BLaER1 treated with 17β-estradiol and CSF1 and Interleukin-3, amounts not matched to agents 10 nM and 100 nM (cell line): Measurements from ENCODE around the gene FLOT1.
A peak's percentile ranks its signal among the peaks of the same experiment; 100 is the strongest.

Source experiments
- H3K27ac ChIP-seq, 11 experiments: shearing (Covaris generic); formaldehyde crosslinking; 2 replicates each; pipeline ENCODE4 v1.8.1; 2022
- H3K27me3 ChIP-seq, 11 experiments: shearing (Covaris generic); formaldehyde crosslinking; 2 replicates each; pipeline ENCODE4 v1.8.1; 2022
- H3K36me3 ChIP-seq, 11 experiments: shearing (Covaris generic); formaldehyde crosslinking; 2 replicates each; pipeline ENCODE4 v1.8.1; 2022
- H3K4me1 ChIP-seq, 10 experiments: shearing (Covaris generic); formaldehyde crosslinking; 2 replicates each; pipeline ENCODE4 v1.8.1; 2022
- H3K4me2 ChIP-seq, 11 experiments: shearing (Covaris generic); formaldehyde crosslinking; 2 replicates each; pipeline ENCODE4 v1.8.1; 2022
- H3K4me3 ChIP-seq, 10 experiments: shearing (Covaris generic); formaldehyde crosslinking; 2 replicates each; pipeline ENCODE4 v1.8.1; 2022
- H3K9ac ChIP-seq, 11 experiments: shearing (Covaris generic); formaldehyde crosslinking; 2 replicates each; pipeline ENCODE4 v1.8.1; 2022
- H3K9me3 ChIP-seq, 11 experiments: shearing (Covaris generic); formaldehyde crosslinking; replicated peaks in 1 of 11; 2 replicates each; pipeline ENCODE4 v1.8.1; 2022
- H4K20me1 ChIP-seq, 11 experiments: shearing (Covaris generic); formaldehyde crosslinking; 2 replicates each; pipeline ENCODE4 v1.8.1; 2022
- Cebpa-rat ChIP-seq, 11 experiments: shearing (Covaris generic); IDR thresholded peaks; 2 replicates each; pipeline ENCODE4 v1.8.1; 2022

The FLOT1 gene

GRCh38 chr6:30688569-30688968, 53.9 kb downstream of the FLOT1 start:
- H3K27me3 ChIP-seq = no peaks in the 10 kb centered on the region
- H4K20me1 ChIP-seq = peaks cover 7 to 26% (median 20%) of the 10 kb centered on the region in 11 experiments; a peak in 16 of 22 replicates
- peak overlapping the region; percentile 83 to 100 (median 96) for H3K4me3 ChIP-seq
- H3K4me2 ChIP-seq = peak overlapping the region; percentile 97 to 100 (median 99)
- no peak for TF ChIP-seq Cebpa-rat (IDR thresholded peaks at IDR 0.05)
- peaks cover 33 to 44% (median 38%) of the 10 kb centered on the region in 10 experiments for H3K4me1 ChIP-seq
- H3K9me3 ChIP-seq = no peaks in the 10 kb centered on the region
- peak overlapping the region; percentile 91 to 100 (median 99) for H3K9ac ChIP-seq
- peaks cover under 1 to 20% (median 18%) of the 10 kb centered on the region in 11 experiments; a peak in 20 of 22 replicates for H3K36me3 ChIP-seq
- peak overlapping the region; percentile 91 to 100 (median 99) for H3K27ac ChIP-seq

- no peak for TF ChIP-seq Cebpa-rat (IDR thresholded peaks at IDR 0.05)
- Histone ChIP-seq H3K27me3 (no peaks in the 10 kb centered on the region), H3K4me2 (peak overlapping the region; percentile 97 to 100 (median 99)), H4K20me1 (peaks cover 11 to 33% (median 26%) of the 10 kb centered on the region in 11 experiments; a peak in 17 of 22 replicates), H3K9me3 (no peaks in the 10 kb centered on the region), H3K4me3 (peak overlapping the region; percentile 83 to 100 (median 96)), H3K36me3 (peaks cover 6 to 27% (median 25%) of the 10 kb centered on the region in 11 experiments; a peak in 20 of 22 replicates), H3K4me1 (peaks cover 33 to 44% (median 38%) of the 10 kb centered on the region in 10 experiments), H3K9ac (peak overlapping the region; percentile 91 to 100 (median 99)), H3K27ac (peak overlapping the region; percentile 91 to 100 (median 99))
Measured at GRCh38 chr6:30687659-30688431, 54.6 kb downstream of the FLOT1 start.

GRCh38 chr6:30686908-30687658, 55.4 kb downstream of the FLOT1 start:
- no peaks in the 10 kb centered on the region for H3K27me3 ChIP-seq
- peaks cover 29 to 39% (median 35%) of the 10 kb centered on the region in 10 experiments for H3K4me1 ChIP-seq
- H3K9me3 ChIP-seq = no peaks in the 10 kb centered on the region
- peak overlapping the region; percentile 83 to 100 (median 96) for H3K4me3 ChIP-seq
- H3K27ac ChIP-seq = peak overlapping the region; percentile 91 to 100 (median 99)
- H3K9ac ChIP-seq = peak overlapping the region; percentile 91 to 100 (median 99)
- TF ChIP-seq Cebpa-rat (IDR thresholded peaks at IDR 0.05) = no peak
- H3K36me3 ChIP-seq = peaks cover 6 to 31% (median 27%) of the 10 kb centered on the region in 11 experiments; a peak in 20 of 22 replicates
- H4K20me1 ChIP-seq = peaks cover 14 to 38% (median 29%) of the 10 kb centered on the region in 11 experiments; a peak in 21 of 22 replicates
- peak overlapping the region; percentile 97 to 100 (median 99) for H3K4me2 ChIP-seq

- Histone ChIP-seq H3K4me1 (peaks cover 22 to 40% (median 28%) of the 10 kb centered on the region in 10 experiments), H3K27ac (peak within 1 kb of the TSS; percentile 91 to 100 (median 99)), H3K9ac (peak within 1 kb of the TSS; percentile 91 to 100 (median 99)), H4K20me1 (peaks cover 22 to 46% (median 37%) of the 10 kb centered on the region in 11 experiments), H3K27me3 (no peaks in the 10 kb centered on the region), H3K4me2 (peak within 1 kb of the TSS; percentile 97 to 100 (median 99)), H3K9me3 (no peaks in the 10 kb centered on the region), H3K4me3 (peak within 1 kb of the TSS; percentile 83 to 100 (median 96)), H3K36me3 (peaks cover 11 to 39% (median 34%) of the 10 kb centered on the region in 11 experiments; a peak in 20 of 22 replicates)
- no peak for TF ChIP-seq Cebpa-rat (IDR thresholded peaks at IDR 0.05)
Measured at GRCh38 chr6:30686009-30686907, 56.2 kb downstream of the FLOT1 start, which contains the start of gene PPP1R18. PPP1R18 (minus strand) TSS chr6:30686645; CDS start chr6:30686018, 627 bp downstream.

- Histone ChIP-seq H3K4me3 (peak overlapping the region; percentile 83 to 100 (median 96)), H3K27ac (peak overlapping the region; percentile 91 to 100 (median 99))
- TF ChIP-seq Cebpa-rat (IDR thresholded peaks at IDR 0.05) = no peak
Measured at GRCh38 chr6:30685157-30686008, 57.1 kb downstream of the FLOT1 start.

GRCh38 chr6:30684386-30685156, 57.9 kb downstream of the FLOT1 start:
- Histone ChIP-seq H3K9ac (peak overlapping the region; percentile 91 to 100 (median 99)), H3K4me2 (peak overlapping the region; percentile 90 to 100 (median 95)), H4K20me1 (peaks cover 39 to 63% (median 54%) of the 10 kb centered on the region in 11 experiments), H3K9me3 (no peaks in the 10 kb centered on the region), H3K27me3 (no peaks in the 10 kb centered on the region), H3K36me3 (peaks cover 28 to 56% (median 51%) of the 10 kb centered on the region in 11 experiments; a peak in 20 of 22 replicates), H3K4me1 (peaks cover 12 to 45% (median 32%) of the 10 kb centered on the region in 10 experiments), H3K4me3 (peak overlapping the region; percentile 83 to 100 (median 96)), H3K27ac (peak overlapping the region; percentile 91 to 100 (median 99))
- no peak for TF ChIP-seq Cebpa-rat (IDR thresholded peaks at IDR 0.05)

More at GRCh38 chr6:30685157-30686008, 57.1 kb downstream of the FLOT1 start:
- peak overlapping the region; percentile 75 to 100 (median 93) for H3K4me2 ChIP-seq
- H3K9me3 ChIP-seq = no peaks in the 10 kb centered on the region
- H4K20me1 ChIP-seq = peaks cover 31 to 55% (median 46%) of the 10 kb centered on the region in 11 experiments
- H3K36me3 ChIP-seq = peaks cover 20 to 48% (median 43%) of the 10 kb centered on the region in 11 experiments; a peak in 20 of 22 replicates
- no peaks in the 10 kb centered on the region for H3K27me3 ChIP-seq
- H3K9ac ChIP-seq = peak overlapping the region; percentile 91 to 100 (median 99)
- peaks cover 20 to 45% (median 32%) of the 10 kb centered on the region in 10 experiments for H3K4me1 ChIP-seq

GRCh38 chr6:30683980-30684338, 58.5 kb downstream of the FLOT1 start:
- Histone ChIP-seq H4K20me1 (peaks cover 45 to 69% (median 60%) of the 10 kb centered on the region in 11 experiments), H3K4me2 (peak overlapping the region; percentile 89 to 100 (median 95)), H3K9ac (peak overlapping the region; percentile 91 to 100 (median 99)), H3K27me3 (no peaks in the 10 kb centered on the region), H3K9me3 (no peaks in the 10 kb centered on the region), H3K36me3 (peaks cover 29 to 59% (median 56%) of the 10 kb centered on the region in 11 experiments; a peak in 20 of 22 replicates), H3K27ac (peak overlapping the region; percentile 78 to 100 (median 99)), H3K4me1 (peaks cover 6 to 41% (median 29%) of the 10 kb centered on the region in 10 experiments), H3K4me3 (peak overlapping the region; percentile 83 to 100 (median 96))
- no peak for TF ChIP-seq Cebpa-rat (IDR thresholded peaks at IDR 0.05)
